ENCODE results near the gene PLCG1. TPM values are rescaled to one million over a fixed set of nuclear protein-coding genes. Genes with fewer than 3 reads are reported as not detected.

The PLCG1 gene
- total RNA-seq, 6 donors from 2014 or later: 69.8 to 383 (median 99.5) TPM

DNA sequence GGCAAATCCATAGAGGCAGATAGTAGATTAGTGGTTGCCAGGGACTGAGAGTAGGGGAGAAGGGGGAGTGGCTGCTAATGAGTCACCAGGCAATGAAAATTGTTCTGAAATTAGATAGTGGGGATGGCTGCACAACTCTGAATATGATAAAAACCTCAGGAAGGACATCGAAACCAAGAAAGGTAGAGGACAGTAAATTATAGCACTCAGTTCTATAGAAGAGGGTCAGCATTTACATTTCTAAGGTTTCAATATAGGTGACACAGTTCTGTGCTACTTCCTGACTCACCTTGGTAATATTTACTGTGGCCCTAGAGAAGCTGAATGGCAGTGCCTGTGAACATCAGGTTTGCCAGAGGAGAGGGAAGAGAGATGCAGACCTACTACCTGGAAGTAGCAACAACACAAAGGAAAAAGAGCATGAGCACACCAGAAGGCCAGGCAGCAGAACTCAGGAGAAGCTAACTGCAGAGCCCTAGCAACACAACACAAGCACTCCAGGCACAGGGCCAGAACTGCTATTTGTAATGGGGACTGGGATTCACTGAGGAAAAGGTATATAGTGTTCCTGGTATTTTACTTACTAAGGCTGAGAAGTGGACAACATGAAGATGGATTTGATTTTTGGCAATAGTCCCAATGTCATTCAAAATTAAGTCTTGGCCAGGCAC is 75.9 kb downstream of the PLCG1 start:
- no peaks in the 10 kb centered on the region for H3K9me3 ChIP-seq
- no peak overlapping the region for H3K4me3 ChIP-seq
- H3K27me3 ChIP-seq: no peaks in the 10 kb centered on the region
- no peaks in the 10 kb centered on the region for H3K4me1 ChIP-seq
- ATAC-seq (ENCODE audit: low FRiP score in 2 of 2) (peak; percentile 37 to 78), DNase-seq (no peak)
- no peaks in the 10 kb centered on the region for H3K36me3 ChIP-seq
- no peak overlapping the region for H3K27ac ChIP-seq
- no peak for TF ChIP-seq POLR2AphosphoS5 (IDR thresholded peaks at IDR 0.05)
- TF ChIP-seq POLR2A (IDR thresholded peaks at IDR 0.05): no peak
- TF ChIP-seq, protein P1, sequence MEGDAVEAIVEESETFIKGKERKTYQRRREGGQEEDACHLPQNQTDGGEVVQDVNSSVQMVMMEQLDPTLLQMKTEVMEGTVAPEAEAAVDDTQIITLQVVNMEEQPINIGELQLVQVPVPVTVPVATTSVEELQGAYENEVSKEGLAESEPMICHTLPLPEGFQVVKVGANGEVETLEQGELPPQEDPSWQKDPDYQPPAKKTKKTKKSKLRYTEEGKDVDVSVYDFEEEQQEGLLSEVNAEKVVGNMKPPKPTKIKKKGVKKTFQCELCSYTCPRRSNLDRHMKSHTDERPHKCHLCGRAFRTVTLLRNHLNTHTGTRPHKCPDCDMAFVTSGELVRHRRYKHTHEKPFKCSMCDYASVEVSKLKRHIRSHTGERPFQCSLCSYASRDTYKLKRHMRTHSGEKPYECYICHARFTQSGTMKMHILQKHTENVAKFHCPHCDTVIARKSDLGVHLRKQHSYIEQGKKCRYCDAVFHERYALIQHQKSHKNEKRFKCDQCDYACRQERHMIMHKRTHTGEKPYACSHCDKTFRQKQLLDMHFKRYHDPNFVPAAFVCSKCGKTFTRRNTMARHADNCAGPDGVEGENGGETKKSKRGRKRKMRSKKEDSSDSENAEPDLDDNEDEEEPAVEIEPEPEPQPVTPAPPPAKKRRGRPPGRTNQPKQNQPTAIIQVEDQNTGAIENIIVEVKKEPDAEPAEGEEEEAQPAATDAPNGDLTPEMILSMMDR (IDR thresholded peaks at IDR 0.05): no peak
- TF ChIP-seq EP300 (IDR thresholded peaks at IDR 0.05): no peak
- 92 to 93% methylated on average over 1 of the region's 1 CpG for WGBS, 2 donors

DNA sequence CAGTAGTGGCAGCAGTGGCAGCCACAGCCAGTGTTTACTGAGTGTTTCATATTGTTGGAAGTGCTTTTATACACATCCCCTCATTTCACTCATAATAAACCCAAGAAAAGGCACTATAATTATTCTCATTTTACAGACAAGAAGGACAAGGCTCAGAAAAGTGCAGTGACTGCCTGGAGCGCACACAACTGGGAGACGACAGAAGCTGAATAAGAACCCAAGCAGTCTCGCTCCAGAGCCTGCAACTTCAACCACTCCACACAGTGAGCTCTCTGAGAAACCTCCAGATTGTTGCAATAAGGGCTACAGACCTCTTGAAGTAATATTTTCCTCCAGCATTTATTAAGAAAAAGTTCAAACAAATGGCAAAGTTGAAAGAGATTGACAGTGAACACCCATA is 76.9 kb downstream of the PLCG1 start:
- DNase-seq: no peak
- TF ChIP-seq POLR2A (IDR thresholded peaks at IDR 0.05): no peak
- TF ChIP-seq, protein P1 (IDR thresholded peaks at IDR 0.05): no peak
- TF ChIP-seq EP300 (IDR thresholded peaks at IDR 0.05): no peak
- TF ChIP-seq POLR2AphosphoS5 (IDR thresholded peaks at IDR 0.05): no peak
- no peaks in the 10 kb centered on the region for H3K27me3 ChIP-seq

DNA sequence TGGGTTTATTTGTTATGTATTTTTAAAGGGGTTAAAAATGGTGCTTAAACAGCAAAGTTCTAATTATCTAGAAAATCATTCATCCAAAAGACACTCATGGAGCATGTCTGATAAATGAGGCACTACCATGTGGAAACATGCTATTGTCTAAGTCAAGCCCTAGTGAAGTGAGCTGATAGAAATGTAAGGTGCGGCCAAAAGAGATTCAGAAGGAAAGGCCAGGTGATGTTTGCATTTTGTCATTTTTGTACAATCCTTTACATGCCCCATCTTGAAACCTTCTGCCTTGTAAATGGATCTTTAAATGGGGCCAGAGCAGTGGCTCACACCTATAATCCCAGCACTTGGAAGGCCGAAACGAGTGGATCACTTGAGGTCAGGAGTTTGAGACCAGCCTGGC is 77.3 kb downstream of the PLCG1 start:
- Histone ChIP-seq H3K9me3 (no peaks in the 10 kb centered on the region), H3K27me3 (no peaks in the 10 kb centered on the region), H3K36me3 (no peaks in the 10 kb centered on the region), H3K4me1 (no peaks in the 10 kb centered on the region), H3K27ac (no peak overlapping the region), H3K4me3 (no peak overlapping the region)
- no peak for DNase-seq
- ATAC-seq (ENCODE audit: low FRiP score in 2 of 2): no peak
- WGBS, 2 donors: 94 to 96% methylated on average over 3 of the region's 3 CpGs
- no peak for TF ChIP-seq EP300 (IDR thresholded peaks at IDR 0.05)
- TF ChIP-seq POLR2A (IDR thresholded peaks at IDR 0.05): no peak
- TF ChIP-seq, protein P1 (IDR thresholded peaks at IDR 0.05): no peak
- no peak for TF ChIP-seq POLR2AphosphoS5 (IDR thresholded peaks at IDR 0.05)

More for the DNA sequence above, 76.9 kb downstream of the PLCG1 start:
- Histone ChIP-seq H3K9me3 (no peaks in the 10 kb centered on the region), H3K27ac (no peak overlapping the region), H3K36me3 (no peaks in the 10 kb centered on the region), H3K4me3 (no peak overlapping the region), H3K4me1 (no peaks in the 10 kb centered on the region)
- ATAC-seq (ENCODE audit: low FRiP score in 2 of 2): no peak
- 93 to 96% methylated on average over 3 of the region's 3 CpGs for WGBS, 2 donors

DNA sequence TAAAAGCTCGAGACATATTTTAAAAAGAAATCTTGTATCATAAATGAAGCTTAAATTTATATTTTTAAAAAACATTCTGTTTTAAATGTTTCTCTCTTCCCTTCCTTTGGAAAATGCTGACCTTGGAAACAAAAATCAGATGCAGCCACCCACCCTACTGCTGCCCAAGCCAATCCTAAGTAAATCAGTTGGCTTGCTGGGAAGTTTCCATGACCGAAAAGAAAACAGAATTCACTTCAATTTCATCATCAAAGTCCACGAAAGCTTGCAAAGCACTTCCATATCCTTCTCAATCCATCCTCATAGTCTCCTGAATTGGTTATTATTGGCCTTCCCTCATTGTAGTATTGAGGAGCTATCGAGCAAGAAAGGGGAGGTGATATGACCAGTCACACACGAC is 80.1 kb downstream of the PLCG1 start:
- Histone ChIP-seq H3K9me3 (no peaks in the 10 kb centered on the region), H3K27ac (no peak overlapping the region), H3K36me3 (no peaks in the 10 kb centered on the region), H3K4me1 (no peaks in the 10 kb centered on the region), H3K4me3 (no peak overlapping the region), H3K27me3 (no peaks in the 10 kb centered on the region)
- 86% methylated on average over 5 of the region's 5 CpGs for WGBS, 2 donors
- ATAC-seq (ENCODE audit: low FRiP score in 2 of 2) (no peak), DNase-seq (no peak)
- TF ChIP-seq POLR2AphosphoS5 (IDR thresholded peaks at IDR 0.05) (no peak), EP300 (IDR thresholded peaks at IDR 0.05) (no peak), POLR2A (IDR thresholded peaks at IDR 0.05) (no peak)
- TF ChIP-seq, protein P1 (IDR thresholded peaks at IDR 0.05): no peak

DNA sequence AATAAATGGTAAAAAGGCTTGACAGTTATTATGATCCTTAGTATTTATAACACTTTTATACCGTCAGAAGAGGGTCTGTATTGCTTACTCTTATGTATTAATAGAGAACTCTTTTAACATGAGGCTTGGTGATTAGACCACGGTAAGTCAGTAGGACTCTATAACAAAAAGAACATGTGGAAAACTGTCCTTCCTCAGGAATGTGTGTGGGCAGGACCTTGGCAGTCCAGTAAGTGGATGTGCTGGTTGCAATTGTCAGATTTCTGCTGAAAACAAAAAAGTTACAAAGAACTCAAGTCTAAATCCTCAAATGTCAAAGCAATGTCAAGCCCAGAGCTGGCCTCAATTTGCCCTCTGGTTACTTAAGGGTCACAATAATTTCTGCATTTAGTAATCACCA is 81.1 kb downstream of the PLCG1 start:
- H3K27me3 ChIP-seq: no peaks in the 10 kb centered on the region
- no peak overlapping the region for H3K4me3 ChIP-seq
- no peak overlapping the region for H3K27ac ChIP-seq
- no peak for ATAC-seq (ENCODE audit: low FRiP score in 2 of 2)
- no peaks in the 10 kb centered on the region for H3K9me3 ChIP-seq
- DNase-seq: no peak
- TF ChIP-seq POLR2A (IDR thresholded peaks at IDR 0.05) (no peak), POLR2AphosphoS5 (IDR thresholded peaks at IDR 0.05) (no peak), EP300 (IDR thresholded peaks at IDR 0.05) (no peak)
- TF ChIP-seq, protein P1 (IDR thresholded peaks at IDR 0.05): no peak
- 84 to 86% methylated on average over 2 of the region's 2 CpGs for WGBS, 2 donors
- no peaks in the 10 kb centered on the region for H3K4me1 ChIP-seq
- no peaks in the 10 kb centered on the region for H3K36me3 ChIP-seq

All from upper lobe of left lung (tissue), 6 donors.